Activated CD8-positive, alpha-beta T cell treated with anti-CD3 and anti-CD28 coated beads for 36 hours (primary cell): ENCODE measurements around the gene GATD1. TPM values are rescaled to one million over a fixed set of nuclear protein-coding genes. Genes with fewer than 3 reads are reported as not detected.

Experiments
- ATAC-seq: fragments of 200-7000 bp; cut with Tn5 transposase; one replicate; pipeline ENCODE4 v1.10.0; 2021; ENCODE audit warnings: mild to moderate bottlenecking, moderate library complexity
- CTCF ChIA-PET: fragments of 350-600 bp; sonication (Branson Sonifier 250); formaldehyde crosslinking; loops from one replicate; lab custom pipeline; 2021; ENCODE audit warnings: antibody characterized with exemption; lab: Charles Lee
- POLR2A ChIA-PET: fragments of 350-600 bp; sonication (Branson Sonifier 250); formaldehyde crosslinking; loops from one replicate; lab custom pipeline; 2021; ENCODE audit warnings: antibody characterized with exemption; lab: Charles Lee
- DNase-seq: peaks from one replicate; pipeline ENCODE4 v3.0.0-alpha.2; 2020
- H3K27ac Mint-ChIP-seq: one replicate; pipeline ENCODE4 v1.8.0; 2021; ENCODE audit warnings: mild to moderate bottlenecking, mixed read lengths
- H3K27me3 Mint-ChIP-seq: one replicate; pipeline ENCODE4 v1.8.0; 2021; ENCODE audit warnings: mixed read lengths
- H3K36me3 Mint-ChIP-seq: one replicate; pipeline ENCODE4 v1.8.0; 2021; ENCODE audit warnings: low read depth, mixed read lengths
- H3K4me1 Mint-ChIP-seq: one replicate; pipeline ENCODE4 v1.8.0; 2021; ENCODE audit warnings: low read depth, mixed read lengths
- H3K4me3 Mint-ChIP-seq: one replicate; pipeline ENCODE4 v1.8.0; 2021; ENCODE audit warnings: mild to moderate bottlenecking, moderate library complexity, mixed read lengths
- H3K9me3 Mint-ChIP-seq: one replicate; pipeline ENCODE4 v1.8.0; 2021; ENCODE audit warnings: mixed read lengths
- CTCF ChIP-seq: fragments of 200-600 bp; IDR thresholded peaks from one replicate; pipeline ENCODE4 v1.8.0; 2022; ENCODE audit warnings: antibody characterized with exemption, mild to moderate bottlenecking
- intact Hi-C: fragments of 100-400 bp; cut with micrococcal nuclease; formaldehyde crosslinking; loops from one replicate; pipeline ENCODE4 v1.10.0; 2022
- total RNA-seq, 2 experiments: library from RNA; stranded (reverse); gene quantifications; one replicate each; pipeline ENCODE4 v1.2.3, GENCODE V29; 2021

Gene GATD1
- total RNA-seq, 2 experiments from 2014 or later: 45.8 to 48.8 TPM

- intact Hi-C loops: no loop called here
- no peak for TF ChIP-seq CTCF
- CTCF ChIA-PET: interaction anchor here (1.0 kb wide), 1 partner anchor 21 kb away, joined by 4 read pairs; no protein-coding TSS in a partner anchor
These were observed 27.3 kb upstream of the GATD1 start for GRCh38 chr11:804599-804964.

GRCh38 chr11:803770-804598 lies 26.7 kb upstream of the GATD1 start:
- intact Hi-C loops: no loop called here
- Mint-ChIP-seq H3K4me1 (peaks cover 6% of the 10 kb centered on the region), H3K9me3 (no peaks in the 10 kb centered on the region), H3K36me3 (peaks cover 4% of the 10 kb centered on the region), H3K27ac (peak overlapping the region; percentile 81), H3K4me3 (peak overlapping the region; percentile 79), H3K27me3 (no peaks in the 10 kb centered on the region)
- DNase-seq (no peak), ATAC-seq (no peak)
- no peak for TF ChIP-seq CTCF
- ChIA-PET POLR2A (interaction anchor here (0.6 to 3.5 kb wide), 8 partner anchors 8 to 360 kb away, joined by 3 to 22 read pairs (median 3); partner anchors contain the start of gene PNPLA2), CTCF (interaction anchor here (1.0 kb wide), 1 partner anchor 20 kb away, joined by 4 read pairs; no protein-coding TSS in a partner anchor)

More at GRCh38 chr11:804599-804964, 27.3 kb upstream of the GATD1 start:
- POLR2A ChIA-PET: interaction anchor here (0.6 to 3.5 kb wide), 6 partner anchors 8 to 361 kb away, joined by 3 to 22 read pairs (median 4); partner anchors contain the start of gene PNPLA2
- no peak for DNase-seq
- no peak for ATAC-seq
- peak overlapping the region; percentile 79 for H3K4me3 Mint-ChIP-seq
- peaks cover 6% of the 10 kb centered on the region for H3K4me1 Mint-ChIP-seq
- peaks cover 4% of the 10 kb centered on the region for H3K36me3 Mint-ChIP-seq
- no peaks in the 10 kb centered on the region for H3K9me3 Mint-ChIP-seq
- H3K27ac Mint-ChIP-seq: peak overlapping the region; percentile 81
- H3K27me3 Mint-ChIP-seq: no peaks in the 10 kb centered on the region

- H3K27me3 Mint-ChIP-seq: no peaks in the 10 kb centered on the region
- intact Hi-C loops: no loop called here
- ChIA-PET POLR2A (interaction anchor here (1.0 to 3.5 kb wide), 4 partner anchors 9 to 15 kb away, joined by 3 to 22 read pairs (median 3); partner anchors contain the start of gene PNPLA2), CTCF (no interaction called here)
- peaks cover 3% of the 10 kb centered on the region for H3K4me1 Mint-ChIP-seq
- peak overlapping the region; percentile 79 for H3K4me3 Mint-ChIP-seq
- no peak for TF ChIP-seq CTCF
- ATAC-seq (no peak), DNase-seq (no peak)
- H3K9me3 Mint-ChIP-seq: no peaks in the 10 kb centered on the region
- H3K36me3 Mint-ChIP-seq: peaks cover 4% of the 10 kb centered on the region
- no peak overlapping the region for H3K27ac Mint-ChIP-seq
These were observed 26.1 kb upstream of the GATD1 start for GRCh38 chr11:803467-803742.

GRCh38 chr11:802693-803466 lies 25.6 kb upstream of the GATD1 start:
- intact Hi-C loops: no loop called here
- H3K4me3 Mint-ChIP-seq: peak overlapping the region; percentile 38
- H3K36me3 Mint-ChIP-seq: peaks cover 3% of the 10 kb centered on the region
- DNase-seq (no peak), ATAC-seq (no peak)
- no peak for TF ChIP-seq CTCF
- CTCF ChIA-PET: no interaction called here
- no peak overlapping the region for H3K27ac Mint-ChIP-seq
- H3K27me3 Mint-ChIP-seq: no peaks in the 10 kb centered on the region
- POLR2A ChIA-PET: interaction anchor here (1.0 to 3.5 kb wide), 3 partner anchors 9 to 16 kb away, joined by 3 to 22 read pairs (median 3); partner anchors contain the start of gene PNPLA2
- H3K4me1 Mint-ChIP-seq: peaks cover 2% of the 10 kb centered on the region
- H3K9me3 Mint-ChIP-seq: no peaks in the 10 kb centered on the region
